AG10803 (cell line): ENCODE results near the gene ACTR1B.
A peak's percentile ranks its signal among the peaks of the same experiment; 100 is the strongest.

Experiments used
- DNase-seq: peaks from one replicate; pipeline ENCODE4 v3.0.0; 2010; ENCODE audit warnings: low read depth
- H3K4me3 ChIP-seq: 2 replicates; pipeline ENCODE4 v1.5.1; 2011; ENCODE audit warnings: mild to moderate bottlenecking, low read length, control low read depth
- CTCF ChIP-seq: conservative IDR thresholded peaks from 2 replicates; pipeline ENCODE4 v1.5.1; 2011; ENCODE audit warnings: mild to moderate bottlenecking, low read length, control low read depth, inconsistent platforms

ACTR1B gene

GRCh38 chr2:97706708-97707345 is 43.0 kb upstream of the ACTR1B start:
- no peak overlapping the region for H3K4me3 ChIP-seq
- TF ChIP-seq CTCF: no peak
- no peak for DNase-seq

GRCh38 chr2:97706112-97706511 is 42.3 kb upstream of the ACTR1B start:
- no peak for DNase-seq
- no peak for TF ChIP-seq CTCF

GRCh38 chr2:97704989-97705388 is 41.1 kb upstream of the ACTR1B start:
- no peak for TF ChIP-seq CTCF
- no peak for DNase-seq
- no peak overlapping the region for H3K4me3 ChIP-seq

More at GRCh38 chr2:97706112-97706511, 42.3 kb upstream of the ACTR1B start:
- H3K4me3 ChIP-seq: no peak overlapping the region

GRCh38 chr2:97703741-97704140 is 39.9 kb upstream of the ACTR1B start:
- TF ChIP-seq CTCF: no peak
- no peak overlapping the region for H3K4me3 ChIP-seq
- no peak for DNase-seq

GRCh38 chr2:97702731-97703470 is 39.1 kb upstream of the ACTR1B start:
- no peak for DNase-seq
- H3K4me3 ChIP-seq: no peak overlapping the region
- TF ChIP-seq CTCF: no peak

GRCh38 chr2:97701851-97702465 is 38.1 kb upstream of the ACTR1B start:
- peak; percentile 8 for DNase-seq
- H3K4me3 ChIP-seq: no peak overlapping the region
- TF ChIP-seq CTCF: no peak
